Prostate gland (tissue), 2 donors: ENCODE data around the gene CENPX.

Experiments
- CTCF ChIP-seq, 4 experiments: fragments of 200-600 bp in 2 of 4; fragments of 450-650 bp in 2 of 4; sonication (generic) in 2 of 4; IDR thresholded peaks; 1 replicate in 3 of 4; 2 replicates in 1 of 4; pipeline ENCODE4 v1.5.1; 2016 to 2019; ENCODE audit warnings: antibody characterized with exemption in 4 of 4, mild to moderate bottlenecking in 2 of 4, moderate library complexity in 2 of 4
- POLR2AphosphoS5 ChIP-seq: sonication (generic); formaldehyde crosslinking; IDR thresholded peaks from one replicate; pipeline ENCODE4 v1.6.1; 2017; ENCODE audit warnings: antibody characterized with exemption

- TF ChIP-seq CTCF (IDR thresholded peaks at IDR 0.05): no peak
- no peak for TF ChIP-seq POLR2AphosphoS5
Observed at GRCh38 chr17:81980707-81981343, 41.9 kb downstream of the CENPX start.
